ENCODE data around the gene MUC3A. TPM values are rescaled to one million over a fixed set of nuclear protein-coding genes. Genes with fewer than 3 reads are reported as not detected.

The MUC3A gene
- total and polyA plus RNA-seq, 2 of the 8 experiments (the other 6 are each of a cell fraction or from before 2014, with no cell fraction given) = 15.4 to 43.9 TPM

- no peak for TF ChIP-seq CHD7 (IDR thresholded peaks at IDR 0.05; ENCODE audit: insufficient replicate concordance, low read length)
- TF ChIP-seq SUZ12 (IDR thresholded peaks at IDR 0.05; ENCODE audit: low read length) = no peak
- TF ChIP-seq TAF7 (optimal IDR thresholded peaks at IDR 0.05; ENCODE audit: borderline replicate concordance, low read depth, low read length) = no peak
Observed at GRCh38 chr7:100964630-100965029, 15.3 kb downstream of the MUC3A start (continued).

All from H1 (cell line).